Adipose tissue (tissue), 3 donors: ENCODE measurements around the gene RFXANK. TPM values are rescaled to one million over a fixed set of nuclear protein-coding genes. Genes with fewer than 3 reads are reported as not detected.
"Not testable (repeated sequence)": the region's sequence is repeated elsewhere in the genome, so short reads cannot be mapped to it uniquely, and the experiment has no call there.

Source experiments
- H3K27ac ChIP-seq: one replicate; pipeline ENCODE4 v1.5.1; 2013; ENCODE audit warnings: low read depth, low read length
- WGBS, 3 donors: extraction: QIAGEN DNeasy Blood & Tissue Kit; methylation state at CpG; one replicate each; pipeline ENCODE4 v1.1.7; 2013; 5-methylcytosine and 5-hydroxymethylcytosine counted together
- polyA plus RNA-seq, 3 donors: library from polyadenylated mRNA; stranded (reverse); fragments of 200-250 nt; gene quantifications; one replicate each; pipeline ENCODE4 v1.2.3, GENCODE V29; 2013
- donor health status: healthy with polysubstance abuse.
- donor health status: Bipolar disorder and iron deficiency.
- donor health status: healthy.

The RFXANK gene
- 10 to 100 TPM; 41.8 to 93.6 (median 70.7) TPM for polyA plus RNA-seq

GRCh38 chr19:19192078-19192882 is at the start of gene RFXANK, which contains the start of gene BORCS8:
Gene RFXANK, plus strand, starts transcription at chr19:19192258. Its CDS starts 1,689 bp downstream, at chr19:19193947.
Gene BORCS8, minus strand, starts transcription at chr19:19192152. Its CDS starts 35 bp downstream, at chr19:19192117.
- 0 to 1% (median 1%) methylated on average over 53 of the region's 53 CpGs for WGBS, 3 donors
- peak within 1 kb of the TSS; percentile 14 for H3K27ac ChIP-seq

- no peak overlapping the region for H3K27ac ChIP-seq
- WGBS, 3 donors: 85 to 93% (median 85%) methylated on average over 12 of the region's 12 CpGs
Measured at GRCh38 chr19:19142347-19142746, 49.7 kb upstream of the RFXANK start.

- no peak overlapping the region for H3K27ac ChIP-seq
- 85 to 87% (median 87%) methylated on average over 17 of the region's 17 CpGs for WGBS, 3 donors
Measured at GRCh38 chr19:19145281-19145680, 46.8 kb upstream of the RFXANK start.

DNA sequence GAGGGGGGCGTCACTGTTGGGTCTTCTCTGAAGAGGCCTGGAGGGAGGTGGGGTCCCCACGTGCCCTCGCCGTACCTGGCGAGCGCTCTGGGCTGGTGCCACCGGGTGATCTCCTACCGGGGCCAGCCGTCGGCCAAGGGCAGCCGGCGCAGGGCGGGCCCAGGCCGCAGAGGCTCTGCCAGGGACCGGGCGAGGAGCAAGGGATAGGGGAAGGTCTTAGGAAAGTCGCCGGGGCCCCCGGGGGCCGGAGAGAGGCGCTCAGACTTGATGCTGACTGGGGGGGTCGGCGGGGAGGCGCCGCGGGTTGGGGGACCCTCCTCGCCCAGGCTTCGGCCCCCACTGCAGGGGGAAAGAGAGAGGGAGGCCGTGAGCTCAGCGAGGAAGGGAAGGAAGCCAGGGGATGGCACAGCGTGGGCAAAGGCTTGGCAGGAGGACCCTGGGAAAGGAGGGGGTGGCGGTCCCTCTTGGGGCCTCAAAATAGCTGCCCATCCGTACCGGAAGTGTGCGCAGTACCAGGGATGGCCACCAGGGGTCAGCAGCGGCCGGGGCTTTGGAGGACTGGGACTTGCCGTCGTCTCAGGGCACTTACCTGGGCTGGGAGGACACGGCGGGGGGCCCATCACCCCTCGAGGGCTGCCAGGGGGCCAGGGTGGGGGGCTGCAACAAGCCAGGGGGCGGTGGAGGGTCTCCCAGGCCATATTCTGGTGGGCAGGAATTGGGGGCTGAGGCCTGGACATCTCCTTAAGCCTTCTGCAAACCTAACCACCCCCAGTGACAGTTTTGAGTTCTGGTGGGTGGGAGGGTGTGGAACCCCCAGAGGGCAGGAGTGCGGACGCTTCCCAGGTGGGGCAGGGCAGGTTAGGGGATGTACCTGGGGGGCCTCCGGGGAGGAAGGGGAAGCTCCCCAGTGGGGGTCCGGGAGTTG is 46.1 kb upstream of the RFXANK start:
- 33 to 36% (median 35%) methylated on average over 38 to 47 of the region's 47 CpGs for WGBS, 3 donors
- H3K27ac ChIP-seq: no peak overlapping the region

DNA sequence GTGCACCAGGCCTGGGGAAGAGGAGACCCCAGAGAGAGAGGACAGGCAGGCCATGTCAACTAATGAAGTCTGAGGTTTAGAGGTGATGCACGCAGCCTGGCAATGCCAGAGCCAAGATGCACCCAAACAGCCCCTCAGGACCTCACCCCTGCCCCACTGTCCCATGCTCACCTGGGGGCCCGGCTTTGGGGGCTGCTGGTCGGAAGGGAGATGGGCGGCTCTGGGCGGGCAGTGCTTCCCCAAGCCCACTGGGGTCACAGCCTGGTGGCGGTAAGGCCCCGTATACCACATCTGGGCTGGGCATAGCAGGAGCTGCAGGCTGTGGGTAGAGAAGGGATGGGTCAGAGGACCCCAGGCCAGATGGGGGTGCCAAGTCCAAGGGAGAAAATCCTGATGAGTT is 45.2 kb upstream of the RFXANK start:
- WGBS, 3 donors: 96 to 99% (median 97%) methylated on average over 7 of the region's 7 CpGs
- no peak overlapping the region for H3K27ac ChIP-seq

GRCh38 chr19:19147344-19147743 is 44.7 kb upstream of the RFXANK start:
- WGBS, 3 donors: 93 to 97% (median 96%) methylated on average over 5 of the region's 5 CpGs
- H3K27ac ChIP-seq: no peak overlapping the region

- not testable (repeated sequence) for H3K27ac ChIP-seq
- WGBS, 3 donors: 96 to 99% (median 98%) methylated on average over 8 of the region's 8 CpGs
Measured at GRCh38 chr19:19148504-19148903, 43.6 kb upstream of the RFXANK start.

GRCh38 chr19:19149435-19149834 is 42.6 kb upstream of the RFXANK start:
- H3K27ac ChIP-seq: no peak overlapping the region
- WGBS, 3 donors: 71 to 87% (median 84%) methylated on average over 2 of the region's 2 CpGs

DNA sequence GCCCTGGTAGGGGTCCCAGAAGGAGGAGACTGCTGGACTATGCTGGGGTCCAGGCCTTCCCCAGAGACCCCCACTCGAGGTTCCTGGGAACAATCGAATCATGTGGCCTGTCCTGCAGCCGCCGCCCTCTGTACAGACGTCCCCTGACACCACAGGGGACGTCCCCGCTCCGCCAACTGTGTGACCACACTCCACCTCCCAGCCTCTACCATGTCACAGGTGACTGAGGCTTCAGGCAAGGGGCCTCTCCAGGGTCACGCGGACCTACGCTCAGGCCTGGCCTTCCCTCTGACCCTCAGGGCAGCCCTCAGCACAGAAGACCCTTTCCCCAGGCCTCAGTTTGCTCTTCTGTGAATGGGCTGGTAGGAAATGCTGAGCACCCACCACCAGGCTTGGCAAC is 40.6 kb upstream of the RFXANK start:
- H3K27ac ChIP-seq: no peak overlapping the region
- 70 to 79% (median 79%) methylated on average over 11 of the region's 11 CpGs for WGBS, 3 donors

- H3K27ac ChIP-seq: no peak overlapping the region
- WGBS, 3 donors: 78 to 82% (median 80%) methylated on average over 13 of the region's 13 CpGs
Measured at GRCh38 chr19:19152668-19153384, 39.2 kb upstream of the RFXANK start.

DNA sequence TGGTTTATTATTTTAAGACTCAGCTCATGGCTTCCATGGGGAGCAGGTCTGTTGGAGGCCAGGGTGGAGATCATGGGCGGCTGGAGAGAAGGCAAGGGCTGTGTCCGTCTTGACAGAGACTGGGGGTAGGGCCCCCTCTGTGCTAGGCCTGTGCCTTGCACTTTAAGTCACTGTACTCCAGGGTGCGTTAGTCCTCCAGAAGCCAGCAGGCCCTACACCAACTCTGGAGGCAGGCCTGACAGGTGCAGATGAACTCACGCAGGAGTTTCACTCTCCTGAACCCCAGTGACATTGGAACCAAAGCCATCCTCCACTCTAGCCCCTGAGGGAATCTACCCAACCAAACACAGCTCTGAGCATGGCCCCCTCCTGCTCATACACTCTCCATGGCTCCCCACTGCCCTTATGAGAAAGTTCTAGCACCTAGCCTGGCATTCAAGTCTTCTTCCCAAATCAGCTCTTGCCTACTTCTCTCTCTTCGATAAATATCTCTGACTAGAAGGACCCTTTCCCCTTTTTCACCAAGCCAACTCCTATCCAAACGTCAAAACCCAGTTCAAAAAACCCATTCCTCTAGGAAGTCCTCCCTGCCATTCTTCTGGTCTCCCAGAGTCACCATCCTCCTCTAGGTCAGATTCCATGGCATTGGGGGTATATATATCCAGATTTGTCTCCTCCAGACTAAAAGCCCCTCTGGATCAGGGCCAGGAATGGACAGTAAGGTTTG is 37.1 kb upstream of the RFXANK start:
- WGBS, 3 donors: 96 to 99% (median 96%) methylated on average over 6 of the region's 6 CpGs
- H3K27ac ChIP-seq: no peak overlapping the region

GRCh38 chr19:19155495-19156219 is 36.4 kb upstream of the RFXANK start:
- H3K27ac ChIP-seq: no peak overlapping the region
- 87 to 92% (median 91%) methylated on average over 10 of the region's 10 CpGs for WGBS, 3 donors

DNA sequence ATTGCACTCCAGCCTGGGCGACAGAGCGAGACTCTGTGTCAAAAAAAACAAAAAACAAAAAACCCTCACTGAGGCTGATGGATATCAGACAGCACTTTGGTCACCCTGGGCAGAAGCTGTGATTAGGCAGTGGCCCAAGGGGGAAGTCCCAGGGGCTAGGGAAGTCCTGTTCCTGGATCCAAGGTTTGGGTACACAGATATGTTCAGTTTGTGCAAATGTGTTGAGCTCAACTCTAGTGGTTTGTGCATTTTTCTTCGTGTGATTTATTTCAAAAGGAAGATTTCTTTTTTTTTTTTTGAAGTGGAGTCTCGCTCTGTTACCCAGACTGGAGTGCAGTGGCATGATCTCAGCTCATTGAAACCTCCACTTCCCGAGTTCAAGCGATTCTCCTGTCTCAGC is 34.2 kb upstream of the RFXANK start:
- 76 to 84% (median 78%) methylated on average over 6 of the region's 6 CpGs for WGBS, 3 donors
- no peak overlapping the region for H3K27ac ChIP-seq

- H3K27ac ChIP-seq: no peak overlapping the region
- 83 to 93% (median 92%) methylated on average over 4 of the region's 4 CpGs for WGBS, 3 donors
Measured at GRCh38 chr19:19159534-19159933, 32.5 kb upstream of the RFXANK start.

- 54 to 57% (median 57%) methylated on average over 22 to 26 of the region's 26 CpGs for WGBS, 3 donors
- no peak overlapping the region for H3K27ac ChIP-seq
Measured at GRCh38 chr19:19160461-19161035, 31.5 kb upstream of the RFXANK start.

DNA sequence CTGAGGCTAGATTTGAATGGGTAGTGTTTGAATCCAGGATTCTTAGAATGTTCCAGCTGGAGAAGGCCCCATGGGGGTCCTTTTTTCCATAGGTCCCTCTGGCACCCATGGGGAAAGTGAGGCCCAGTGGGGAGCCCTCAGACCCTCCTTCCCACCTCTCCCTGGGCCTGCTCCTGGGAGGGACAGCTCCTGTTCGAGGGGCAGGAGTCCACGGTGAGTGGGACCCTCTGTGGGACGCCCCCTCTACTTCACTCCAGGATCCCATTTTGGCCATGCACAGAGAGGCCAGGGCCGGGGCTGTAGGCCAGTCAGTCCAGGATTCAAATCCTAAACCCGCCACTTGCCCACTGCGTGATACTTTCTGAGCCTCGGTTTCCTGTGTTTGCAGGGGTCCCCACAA is 29.6 kb upstream of the RFXANK start:
- no peak overlapping the region for H3K27ac ChIP-seq
- 90 to 94% (median 93%) methylated on average over 7 of the region's 7 CpGs for WGBS, 3 donors

GRCh38 chr19:19165396-19165795 is 26.7 kb upstream of the RFXANK start:
- no peak overlapping the region for H3K27ac ChIP-seq
- WGBS, 3 donors: 96 to 100% (median 100%) methylated on average over 1 of the region's 1 CpG
